ENCODE results near the gene GRK4. TPM values are rescaled to one million over a fixed set of nuclear protein-coding genes. Genes with fewer than 3 reads are reported as not detected.
"Not testable (repeated sequence)": the region's sequence is repeated elsewhere in the genome, so short reads cannot be mapped to it uniquely, and the experiment has no call there.

GRK4 gene
- total RNA-seq, 4 donors from 2014 or later, result 1.0 to 9.4 (median 6.0) TPM; not detected in 1

DNA sequence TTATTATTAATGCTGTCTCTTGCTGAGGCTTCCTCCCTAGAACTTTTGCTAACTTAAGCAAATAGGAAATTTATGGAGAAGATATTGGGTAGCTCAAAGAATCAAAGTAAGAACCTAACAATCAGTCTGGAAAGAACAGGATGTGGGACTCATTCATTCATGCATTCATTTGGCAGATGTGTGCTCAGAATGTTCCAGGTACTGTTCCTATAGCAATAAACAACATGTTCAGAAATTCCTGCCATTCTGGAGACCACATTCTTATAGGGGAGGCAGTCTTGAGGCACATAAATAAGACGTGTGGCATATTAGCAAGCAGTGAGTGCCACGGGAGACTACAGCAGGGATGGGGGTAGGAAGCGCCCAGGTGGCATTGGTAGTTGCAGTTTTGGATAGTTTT, 5.0 kb downstream of the GRK4 start:
- no peaks in the 10 kb centered on the region for H3K4me1 ChIP-seq
- intact Hi-C loops (cut with DNase I; ENCODE audit: low total_unique reads), result no loop called here
- DNase-seq, result no peak
- H3K9me3 ChIP-seq, result no peaks in the 10 kb centered on the region
- H3K4me3 ChIP-seq, result no peak overlapping the region
- TF ChIP-seq, protein P1, sequence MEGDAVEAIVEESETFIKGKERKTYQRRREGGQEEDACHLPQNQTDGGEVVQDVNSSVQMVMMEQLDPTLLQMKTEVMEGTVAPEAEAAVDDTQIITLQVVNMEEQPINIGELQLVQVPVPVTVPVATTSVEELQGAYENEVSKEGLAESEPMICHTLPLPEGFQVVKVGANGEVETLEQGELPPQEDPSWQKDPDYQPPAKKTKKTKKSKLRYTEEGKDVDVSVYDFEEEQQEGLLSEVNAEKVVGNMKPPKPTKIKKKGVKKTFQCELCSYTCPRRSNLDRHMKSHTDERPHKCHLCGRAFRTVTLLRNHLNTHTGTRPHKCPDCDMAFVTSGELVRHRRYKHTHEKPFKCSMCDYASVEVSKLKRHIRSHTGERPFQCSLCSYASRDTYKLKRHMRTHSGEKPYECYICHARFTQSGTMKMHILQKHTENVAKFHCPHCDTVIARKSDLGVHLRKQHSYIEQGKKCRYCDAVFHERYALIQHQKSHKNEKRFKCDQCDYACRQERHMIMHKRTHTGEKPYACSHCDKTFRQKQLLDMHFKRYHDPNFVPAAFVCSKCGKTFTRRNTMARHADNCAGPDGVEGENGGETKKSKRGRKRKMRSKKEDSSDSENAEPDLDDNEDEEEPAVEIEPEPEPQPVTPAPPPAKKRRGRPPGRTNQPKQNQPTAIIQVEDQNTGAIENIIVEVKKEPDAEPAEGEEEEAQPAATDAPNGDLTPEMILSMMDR (IDR thresholded peaks at IDR 0.05), result no peak
- TF ChIP-seq POLR2A (IDR thresholded peaks at IDR 0.05), result no peak
- no peaks in the 10 kb centered on the region for H3K36me3 ChIP-seq
- H3K27ac ChIP-seq, result no peak overlapping the region
- H3K27me3 ChIP-seq, result no peaks in the 10 kb centered on the region

DNA sequence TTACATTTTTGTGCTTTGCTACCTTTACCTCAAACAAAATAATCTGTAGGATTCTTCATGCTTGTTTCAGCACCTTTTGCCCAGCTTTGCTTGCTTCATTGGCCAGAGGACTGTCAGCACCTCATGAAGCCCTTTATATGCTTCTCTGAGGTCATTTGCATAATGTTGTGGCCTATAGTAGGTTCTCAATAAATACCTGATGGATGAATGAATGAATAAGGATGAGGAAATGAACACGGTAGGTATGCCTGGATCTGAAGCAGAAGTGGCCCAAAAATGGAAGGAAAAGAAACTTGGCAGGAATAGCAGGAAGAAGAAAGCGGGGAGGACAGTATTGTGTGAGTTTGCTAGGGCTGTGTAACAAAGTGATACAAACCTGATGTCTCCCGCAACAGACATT, 7.9 kb downstream of the GRK4 start:
- no peaks in the 10 kb centered on the region for H3K36me3 ChIP-seq
- H3K4me3 ChIP-seq, result no peak overlapping the region
- no peak for TF ChIP-seq POLR2A (IDR thresholded peaks at IDR 0.05)
- TF ChIP-seq, protein P1 (IDR thresholded peaks at IDR 0.05), result no peak
- H3K4me1 ChIP-seq, result no peaks in the 10 kb centered on the region
- no peak for DNase-seq
- H3K27me3 ChIP-seq, result no peaks in the 10 kb centered on the region
- H3K27ac ChIP-seq, result no peak overlapping the region
- H3K9me3 ChIP-seq, result no peaks in the 10 kb centered on the region
- intact Hi-C loops (cut with DNase I; ENCODE audit: low total_unique reads), result no loop called here

DNA sequence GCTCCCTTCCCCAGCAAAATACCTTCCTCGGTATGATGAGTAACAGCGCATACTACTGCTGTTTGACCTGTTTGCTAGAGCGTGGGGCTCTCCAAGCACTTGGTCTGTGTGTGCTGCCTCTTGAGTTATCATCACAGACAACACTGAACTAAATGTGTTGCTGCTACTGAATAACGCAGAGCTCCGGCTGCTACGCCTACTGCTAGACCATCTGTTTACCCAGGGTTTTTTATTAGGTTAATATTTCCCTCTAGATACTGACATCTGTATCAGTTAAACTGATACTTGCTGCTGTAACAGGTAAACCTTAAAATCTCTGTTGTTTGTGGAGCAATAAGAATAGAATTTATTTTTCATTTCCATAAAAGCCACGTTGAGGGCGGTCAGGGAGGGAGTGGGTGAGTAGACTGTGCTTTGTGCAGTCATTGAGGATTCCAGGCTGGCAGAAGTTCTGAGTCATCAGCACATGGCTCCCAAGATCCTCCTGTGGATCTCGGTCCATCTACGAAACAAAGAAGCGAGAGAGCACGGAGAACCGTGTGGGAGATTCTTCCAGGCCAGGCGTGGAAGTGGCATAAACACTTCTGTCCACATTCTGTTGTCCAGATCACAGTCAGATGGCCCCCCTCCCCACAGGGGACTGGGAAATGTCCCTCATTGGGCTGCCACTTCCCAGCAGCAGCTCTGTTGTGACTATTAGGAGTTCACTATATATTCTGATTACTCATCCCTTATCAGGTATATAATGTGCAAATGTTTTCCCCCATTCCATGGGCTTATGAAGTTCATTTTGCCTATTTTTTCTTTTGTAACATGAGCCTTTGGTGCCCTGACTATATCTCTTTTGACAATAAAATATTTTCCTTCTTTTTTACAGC, 14.1 kb downstream of the GRK4 start:
- Histone ChIP-seq H3K27ac (no peak overlapping the region), H3K4me1 (no peaks in the 10 kb centered on the region), H3K4me3 (no peak overlapping the region), H3K36me3 (no peaks in the 10 kb centered on the region), H3K9me3 (no peaks in the 10 kb centered on the region), H3K27me3 (no peaks in the 10 kb centered on the region)
- intact Hi-C loops (cut with DNase I; ENCODE audit: low total_unique reads), result no loop called here
- TF ChIP-seq, protein P1 (IDR thresholded peaks at IDR 0.05), result no peak
- no peak for TF ChIP-seq POLR2A (IDR thresholded peaks at IDR 0.05)
- no peak for DNase-seq

DNA sequence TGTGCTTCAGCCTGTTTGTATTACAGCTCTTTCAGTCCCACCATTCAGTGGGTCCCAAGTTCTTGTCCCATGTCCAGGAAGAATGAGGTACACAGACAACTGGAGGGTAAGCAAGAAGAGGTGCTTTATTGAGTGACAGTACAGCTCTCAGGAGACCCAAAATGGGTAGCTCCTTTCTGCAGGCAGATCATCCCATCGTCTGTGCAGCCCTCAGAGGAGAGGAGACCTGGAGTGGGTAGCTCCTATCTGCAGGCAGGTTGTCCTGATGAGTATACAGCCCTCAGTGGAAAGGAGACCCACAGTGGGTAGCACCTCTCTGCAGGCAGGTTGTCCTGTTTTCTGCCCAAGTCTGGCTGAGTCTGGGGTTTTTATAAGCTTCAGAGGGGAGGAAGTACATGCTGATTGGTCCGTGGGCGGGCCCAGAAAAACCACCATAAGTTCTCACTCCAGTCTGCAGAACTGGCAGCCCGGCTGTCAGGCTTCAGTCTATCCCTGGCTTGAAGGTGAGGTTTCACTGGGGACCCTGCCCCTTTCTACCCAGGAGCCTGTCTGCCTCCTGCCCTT, 18.0 kb downstream of the GRK4 start:
- Histone ChIP-seq H3K27ac (no peak overlapping the region), H3K36me3 (no peaks in the 10 kb centered on the region), H3K9me3 (no peaks in the 10 kb centered on the region), H3K4me3 (no peak overlapping the region), H3K27me3 (no peaks in the 10 kb centered on the region), H3K4me1 (no peaks in the 10 kb centered on the region)
- TF ChIP-seq, protein P1 (IDR thresholded peaks at IDR 0.05), result no peak
- TF ChIP-seq POLR2A (IDR thresholded peaks at IDR 0.05), result no peak
- no peak for DNase-seq
- intact Hi-C loops (cut with DNase I; ENCODE audit: low total_unique reads), result no loop called here

DNA sequence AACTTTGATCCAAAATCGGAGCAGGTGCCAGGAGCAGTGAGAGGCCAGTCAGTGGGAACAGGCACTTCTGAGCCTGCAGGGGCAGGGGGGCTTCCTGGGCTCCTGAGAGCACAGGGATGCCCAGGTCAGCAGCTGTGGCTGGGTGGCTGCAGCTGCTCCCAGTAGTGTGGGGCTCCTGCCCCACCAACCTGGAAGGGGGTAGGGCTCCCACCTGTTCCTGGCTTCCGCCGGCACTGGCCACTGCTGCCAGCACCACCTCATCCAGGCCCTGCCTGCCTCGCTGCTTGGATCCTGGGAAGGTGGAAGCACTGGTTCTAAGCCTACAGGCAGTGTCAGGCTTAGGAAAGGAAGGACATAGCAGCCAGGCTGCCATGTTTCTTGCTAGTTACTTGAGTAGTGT, 18.6 kb downstream of the GRK4 start:
- Histone ChIP-seq H3K27ac (no peak overlapping the region), H3K36me3 (no peaks in the 10 kb centered on the region), H3K27me3 (no peaks in the 10 kb centered on the region), H3K4me3 (no peak overlapping the region), H3K4me1 (no peaks in the 10 kb centered on the region), H3K9me3 (no peaks in the 10 kb centered on the region)
- intact Hi-C loops (cut with DNase I; ENCODE audit: low total_unique reads), result no loop called here
- no peak for DNase-seq
- TF ChIP-seq POLR2A (IDR thresholded peaks at IDR 0.05), result no peak
- TF ChIP-seq, protein P1 (IDR thresholded peaks at IDR 0.05), result no peak

DNA sequence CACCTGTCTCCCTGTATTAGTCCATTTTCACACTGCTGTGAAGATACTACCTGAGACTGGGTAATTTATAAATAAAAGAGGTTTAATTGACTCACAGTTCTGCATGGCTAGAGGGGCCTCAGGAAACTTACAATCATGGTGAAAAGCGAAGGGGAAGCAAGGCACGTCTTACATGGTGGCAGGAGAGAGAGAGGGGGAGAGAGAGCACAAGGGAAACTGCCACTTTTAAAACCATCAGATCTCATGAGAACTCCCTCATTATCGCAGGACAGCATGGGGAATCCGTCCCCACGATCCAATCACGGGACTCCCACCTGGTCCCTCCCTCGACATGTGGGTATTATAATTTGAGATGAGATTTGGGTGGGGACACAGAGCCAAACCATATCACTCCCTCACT, 20.3 kb downstream of the GRK4 start:
- not testable (repeated sequence) for DNase-seq

More for the DNA sequence above, 20.3 kb downstream of the GRK4 start:
- H3K36me3 ChIP-seq; H3K9me3 ChIP-seq; H3K4me3 ChIP-seq; H3K27me3 ChIP-seq; intact Hi-C loops (cut with DNase I; ENCODE audit: low total_unique reads); H3K27ac ChIP-seq; H3K4me1 ChIP-seq: not testable (repeated sequence)
